ENCODE results near the gene BCAS3.
A peak's percentile ranks its signal among the peaks of the same experiment; 100 is the strongest.

Gene BCAS3

DNA sequence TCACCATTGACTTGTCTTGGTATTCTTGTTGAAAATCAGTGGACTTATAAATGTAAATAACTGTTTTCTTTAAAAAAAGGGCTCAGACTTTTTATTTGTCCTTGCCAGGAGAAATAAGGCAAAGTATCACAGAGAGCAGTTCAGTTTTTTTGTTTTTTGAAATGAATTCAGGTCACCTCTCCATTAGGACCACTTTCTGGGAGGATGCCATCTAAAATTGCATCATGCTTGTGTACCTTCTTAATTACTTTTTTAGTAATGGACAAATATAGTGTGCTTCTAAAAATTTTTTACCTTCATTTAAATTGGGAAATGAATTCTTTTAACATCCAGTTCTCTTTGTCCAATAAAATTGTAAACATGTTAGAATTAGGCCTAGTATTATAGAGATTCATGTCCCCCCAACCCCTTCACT lies 210.0 kb downstream of the BCAS3 start:
- no peaks in the 10 kb centered on the region for H3K4me1 Mint-ChIP-seq (ENCODE audit: low read depth)
- H3K36me3 Mint-ChIP-seq (ENCODE audit: low read depth) = no peaks in the 10 kb centered on the region
- H3K4me3 Mint-ChIP-seq = peak overlapping the region; percentile 63
- no peaks in the 10 kb centered on the region for H3K9me3 Mint-ChIP-seq
- no peaks in the 10 kb centered on the region for H3K27me3 Mint-ChIP-seq
- H3K27ac Mint-ChIP-seq = no peak overlapping the region

DNA sequence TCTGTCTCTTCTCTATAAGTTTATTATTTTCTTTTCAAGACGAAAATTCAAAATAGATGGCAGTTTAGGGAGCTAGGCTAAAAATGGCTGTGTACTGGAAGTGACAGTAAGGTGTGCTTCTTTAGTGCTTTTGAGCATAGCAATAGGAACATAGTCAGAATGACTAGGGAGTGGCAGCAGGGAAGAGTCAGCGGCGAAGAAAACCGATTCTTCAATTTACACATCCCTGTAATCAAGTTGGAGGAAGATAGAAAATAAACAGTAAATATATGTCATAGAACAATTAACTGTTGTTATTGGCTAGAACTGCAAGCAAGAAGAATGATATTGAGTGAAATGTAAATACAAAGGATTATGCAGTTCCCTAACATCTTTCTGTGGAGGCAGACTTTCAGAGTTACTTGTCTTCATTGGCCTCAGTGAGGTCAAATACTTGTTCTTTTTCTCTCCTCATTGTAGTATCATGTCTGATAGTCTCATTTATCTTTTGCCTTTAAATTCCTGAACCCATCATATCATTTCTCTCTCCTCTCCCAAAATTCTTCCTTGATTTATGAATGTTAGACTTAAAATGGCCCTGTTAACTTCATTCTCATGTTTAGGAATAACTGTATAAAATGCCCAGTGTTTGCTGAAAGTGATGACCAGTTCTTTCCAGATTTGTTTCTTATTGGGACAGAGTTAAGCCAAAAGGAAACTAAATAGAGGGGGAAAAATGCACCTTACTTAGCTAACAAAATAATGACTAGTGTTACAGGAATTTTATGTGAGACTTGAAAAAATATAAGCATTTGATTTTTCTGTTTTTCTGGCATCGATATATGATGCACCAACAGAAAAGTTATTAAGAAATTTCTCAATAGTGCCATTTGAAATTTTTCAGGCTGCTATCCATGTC lies 211.4 kb downstream of the BCAS3 start:
- Mint-ChIP-seq H3K27ac (no peak overlapping the region), H3K27me3 (no peaks in the 10 kb centered on the region), H3K4me3 (no peak overlapping the region), H3K9me3 (no peaks in the 10 kb centered on the region), H3K4me1 (ENCODE audit: low read depth) (no peaks in the 10 kb centered on the region), H3K36me3 (ENCODE audit: low read depth) (no peaks in the 10 kb centered on the region)

DNA sequence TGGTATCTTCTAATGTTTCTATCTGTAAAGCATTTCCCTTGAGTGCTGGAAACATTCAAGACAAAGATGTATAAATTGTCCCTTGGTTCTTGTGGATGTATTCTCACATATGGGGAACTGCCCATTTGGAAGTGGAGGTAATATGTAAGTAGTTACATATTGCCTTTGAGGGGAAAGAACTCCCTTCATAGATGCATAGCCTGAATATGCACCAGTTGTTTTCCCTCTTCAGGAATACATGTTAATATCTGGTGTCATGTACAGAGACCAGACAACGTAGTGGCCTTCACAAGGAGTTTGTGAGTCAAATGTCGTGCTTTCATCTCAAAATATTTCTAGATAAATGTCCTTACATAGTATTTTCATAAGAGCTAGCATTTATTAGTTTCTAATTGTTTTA lies 213.5 kb downstream of the BCAS3 start:
- no peak overlapping the region for H3K27ac Mint-ChIP-seq
- H3K4me1 Mint-ChIP-seq (ENCODE audit: low read depth) = no peaks in the 10 kb centered on the region
- H3K4me3 Mint-ChIP-seq = no peak overlapping the region
- no peaks in the 10 kb centered on the region for H3K27me3 Mint-ChIP-seq
- H3K9me3 Mint-ChIP-seq = peaks cover 10% of the 10 kb centered on the region
- peaks cover 4% of the 10 kb centered on the region for H3K36me3 Mint-ChIP-seq (ENCODE audit: low read depth)

DNA sequence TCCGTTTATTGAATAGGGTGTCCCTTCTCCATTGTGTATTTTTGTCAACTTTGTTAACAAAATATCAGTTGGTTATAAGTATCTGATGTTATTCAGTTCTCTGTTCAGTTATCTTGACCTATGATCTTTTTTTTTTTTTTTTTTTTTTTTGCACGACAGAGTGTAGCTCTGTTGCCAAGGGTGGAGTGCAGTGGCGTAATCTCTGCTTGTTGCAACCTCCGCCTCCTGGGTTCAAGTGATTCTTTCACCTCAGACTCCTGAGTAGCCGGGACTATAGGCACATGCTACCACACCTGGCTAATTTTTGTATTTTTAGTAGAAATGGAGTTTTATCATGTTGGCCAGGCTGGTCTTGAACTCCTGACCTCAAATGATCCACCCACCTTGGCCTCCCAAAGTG lies 215.8 kb downstream of the BCAS3 start:
- Mint-ChIP-seq H3K27ac (no peak overlapping the region), H3K36me3 (ENCODE audit: low read depth) (peaks cover 21% of the 10 kb centered on the region), H3K27me3 (no peaks in the 10 kb centered on the region)

DNA sequence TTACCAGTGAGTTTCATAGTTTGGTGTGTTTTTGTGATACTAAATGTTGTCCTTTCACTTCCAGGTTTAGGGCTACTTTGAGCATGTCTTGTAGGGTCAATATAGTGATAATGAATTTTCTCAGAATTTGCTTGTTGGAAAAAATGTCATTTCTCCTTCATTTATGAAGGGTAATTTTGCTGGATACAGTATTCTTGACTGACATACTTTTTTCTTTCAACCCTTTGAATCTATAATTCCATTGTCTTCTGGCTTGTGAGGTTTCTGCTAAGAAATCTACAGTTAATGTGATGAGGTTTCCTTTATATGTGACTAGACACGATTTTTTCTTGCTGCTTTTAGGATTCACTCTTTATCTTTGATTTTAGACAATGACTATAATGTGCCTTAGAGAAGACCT lies 219.3 kb downstream of the BCAS3 start:
- no peak overlapping the region for H3K27ac Mint-ChIP-seq
- peaks cover 21% of the 10 kb centered on the region for H3K36me3 Mint-ChIP-seq (ENCODE audit: low read depth)
- H3K27me3 Mint-ChIP-seq = no peaks in the 10 kb centered on the region
- no peaks in the 10 kb centered on the region for H3K4me1 Mint-ChIP-seq (ENCODE audit: low read depth)
- no peak overlapping the region for H3K4me3 Mint-ChIP-seq
- peaks cover 23% of the 10 kb centered on the region for H3K9me3 Mint-ChIP-seq

More for the DNA sequence above, 215.8 kb downstream of the BCAS3 start:
- H3K4me1 Mint-ChIP-seq (ENCODE audit: low read depth) = no peaks in the 10 kb centered on the region
- peaks cover 23% of the 10 kb centered on the region for H3K9me3 Mint-ChIP-seq
- H3K4me3 Mint-ChIP-seq = no peak overlapping the region

DNA sequence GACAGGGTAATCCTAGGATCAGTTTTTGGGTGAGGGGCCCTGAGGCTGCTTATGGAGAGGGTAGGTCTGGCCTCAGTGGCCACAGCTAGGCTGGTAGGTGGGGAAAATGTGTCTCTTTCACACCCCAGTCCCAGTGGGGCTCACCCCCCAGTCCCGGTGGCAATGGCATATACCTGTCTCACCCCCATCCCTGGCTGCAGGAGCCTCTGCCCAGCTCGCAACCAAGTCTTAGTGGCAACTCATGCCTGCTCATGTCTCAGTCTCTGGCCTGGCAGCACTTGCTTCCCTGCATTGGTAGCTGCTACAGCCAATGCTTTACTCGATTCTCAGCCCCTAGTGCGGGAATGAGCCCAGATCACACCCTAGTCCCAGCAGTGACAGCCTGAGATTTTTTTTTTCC lies 221.5 kb downstream of the BCAS3 start:
- Mint-ChIP-seq H3K4me3 (no peak overlapping the region), H3K27ac (no peak overlapping the region), H3K27me3 (no peaks in the 10 kb centered on the region), H3K4me1 (ENCODE audit: low read depth) (no peaks in the 10 kb centered on the region), H3K36me3 (ENCODE audit: low read depth) (peaks cover 24% of the 10 kb centered on the region), H3K9me3 (peaks cover 23% of the 10 kb centered on the region)

DNA sequence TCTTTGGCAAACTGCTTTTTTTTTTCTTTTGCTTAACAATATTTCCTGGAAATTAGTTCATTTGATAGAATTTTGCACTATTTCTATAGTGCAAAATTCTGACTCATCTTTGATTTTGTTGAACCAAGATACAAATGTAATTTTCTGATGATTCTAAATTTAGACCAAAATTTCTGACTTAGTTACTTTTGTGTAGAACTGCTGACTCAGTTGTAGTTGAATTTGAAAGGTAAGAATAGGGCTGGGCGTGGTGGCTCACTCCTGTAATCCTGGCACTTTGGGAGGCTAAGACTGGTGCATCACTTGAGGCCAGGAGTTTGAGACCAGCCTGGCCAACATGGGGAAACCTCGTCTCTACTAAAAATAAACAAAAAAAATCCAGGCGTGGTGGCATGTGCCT lies 223.0 kb downstream of the BCAS3 start:
- H3K27ac Mint-ChIP-seq = no peak overlapping the region
- peaks cover 24% of the 10 kb centered on the region for H3K36me3 Mint-ChIP-seq (ENCODE audit: low read depth)

DNA sequence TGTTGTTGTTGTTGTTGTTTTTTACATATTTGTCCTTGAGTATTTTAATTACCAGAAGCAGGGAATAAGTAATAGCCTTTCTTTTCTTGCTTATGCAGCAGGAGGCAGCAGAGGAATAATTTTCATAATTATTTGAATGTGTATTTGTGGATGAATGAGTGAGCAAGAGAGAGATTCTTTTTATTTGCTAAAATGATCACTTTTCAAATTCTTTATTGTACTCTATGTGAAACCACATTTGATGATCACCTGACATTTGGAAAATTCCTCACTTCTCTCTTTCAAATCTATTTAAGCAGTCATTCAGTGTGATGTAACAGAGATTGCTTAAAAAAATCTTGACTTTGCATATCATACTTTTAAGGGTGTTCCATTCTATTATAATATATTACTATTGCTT lies 223.6 kb downstream of the BCAS3 start:
- Mint-ChIP-seq H3K27me3 (no peaks in the 10 kb centered on the region), H3K4me1 (ENCODE audit: low read depth) (no peaks in the 10 kb centered on the region), H3K36me3 (ENCODE audit: low read depth) (peaks cover 24% of the 10 kb centered on the region), H3K27ac (no peak overlapping the region), H3K9me3 (peaks cover 13% of the 10 kb centered on the region), H3K4me3 (no peak overlapping the region)

More for the DNA sequence above, 223.0 kb downstream of the BCAS3 start:
- Mint-ChIP-seq H3K4me3 (no peak overlapping the region), H3K4me1 (ENCODE audit: low read depth) (no peaks in the 10 kb centered on the region), H3K27me3 (no peaks in the 10 kb centered on the region), H3K9me3 (peaks cover 14% of the 10 kb centered on the region)

DNA sequence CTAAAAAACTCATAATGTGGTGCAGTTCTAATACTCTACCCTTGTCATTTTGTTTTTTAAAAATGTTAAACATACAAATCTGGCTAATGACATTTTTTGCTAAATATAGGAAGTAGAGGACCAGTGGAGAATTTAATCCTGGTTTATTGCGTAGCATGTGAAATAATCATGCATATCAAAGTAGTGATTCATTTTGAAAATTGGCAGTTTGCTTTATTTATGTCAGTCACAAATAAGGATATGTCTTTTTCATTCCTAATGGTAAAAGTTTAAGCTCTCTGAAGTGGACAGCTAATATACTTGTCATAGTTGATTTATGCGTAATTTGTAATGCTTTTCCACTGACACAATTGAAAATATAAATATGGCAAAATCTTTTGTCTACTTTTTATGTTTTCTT lies 224.2 kb downstream of the BCAS3 start:
- no peak overlapping the region for H3K27ac Mint-ChIP-seq
- H3K4me3 Mint-ChIP-seq = no peak overlapping the region
- H3K9me3 Mint-ChIP-seq = peaks cover 10% of the 10 kb centered on the region
- H3K4me1 Mint-ChIP-seq (ENCODE audit: low read depth) = no peaks in the 10 kb centered on the region
- H3K27me3 Mint-ChIP-seq = no peaks in the 10 kb centered on the region
- H3K36me3 Mint-ChIP-seq (ENCODE audit: low read depth) = peaks cover 19% of the 10 kb centered on the region

DNA sequence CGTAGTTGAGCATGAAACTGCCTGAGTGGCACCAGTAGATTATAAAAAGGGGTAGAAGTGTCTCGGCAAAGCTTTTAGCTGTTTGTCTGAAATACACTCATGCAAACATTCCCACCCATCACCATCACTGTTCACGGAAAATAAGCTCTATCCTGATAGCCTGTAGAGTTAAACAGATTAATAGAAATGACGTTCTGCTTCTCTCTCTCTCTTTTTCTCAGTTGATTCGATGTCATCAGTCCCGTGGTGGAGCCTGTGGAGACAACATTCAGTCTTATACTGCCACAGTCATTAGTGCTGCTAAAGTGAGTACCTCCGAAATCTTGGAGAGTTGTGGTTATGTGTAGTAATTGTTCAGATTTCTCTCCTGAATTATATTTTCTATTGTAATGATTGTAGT lies 224.7 kb downstream of the BCAS3 start:
- peaks cover 5% of the 10 kb centered on the region for H3K9me3 Mint-ChIP-seq

DNA sequence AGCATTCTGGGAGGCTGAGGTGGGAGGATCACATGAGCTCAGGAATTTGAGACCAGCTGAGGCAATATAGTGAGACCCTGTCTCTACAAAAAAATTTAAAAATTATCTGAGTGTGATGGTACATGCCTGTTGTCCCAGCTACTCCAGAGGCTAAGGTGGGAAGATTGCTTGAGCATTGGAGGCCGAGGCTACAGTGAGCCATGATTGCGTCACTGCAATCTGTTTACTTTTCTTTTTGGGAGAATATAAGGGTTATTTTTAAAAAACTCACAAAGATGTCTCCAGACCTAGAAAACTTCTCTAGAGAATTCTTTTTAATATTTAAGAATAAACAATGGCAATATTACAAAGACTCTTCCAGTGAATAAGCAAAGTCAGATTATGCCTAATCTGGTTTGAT lies 226.9 kb downstream of the BCAS3 start:
- H3K4me1 Mint-ChIP-seq (ENCODE audit: low read depth) = no peaks in the 10 kb centered on the region
- H3K4me3 Mint-ChIP-seq = no peak overlapping the region
- H3K27ac Mint-ChIP-seq = no peak overlapping the region
- H3K27me3 Mint-ChIP-seq = no peaks in the 10 kb centered on the region
- H3K9me3 Mint-ChIP-seq = no peaks in the 10 kb centered on the region
- peaks cover 7% of the 10 kb centered on the region for H3K36me3 Mint-ChIP-seq (ENCODE audit: low read depth)

More for the DNA sequence above, 224.7 kb downstream of the BCAS3 start:
- no peak overlapping the region for H3K27ac Mint-ChIP-seq
- peaks cover 14% of the 10 kb centered on the region for H3K36me3 Mint-ChIP-seq (ENCODE audit: low read depth)
- H3K27me3 Mint-ChIP-seq = no peaks in the 10 kb centered on the region
- H3K4me1 Mint-ChIP-seq (ENCODE audit: low read depth) = no peaks in the 10 kb centered on the region
- H3K4me3 Mint-ChIP-seq = no peak overlapping the region

DNA sequence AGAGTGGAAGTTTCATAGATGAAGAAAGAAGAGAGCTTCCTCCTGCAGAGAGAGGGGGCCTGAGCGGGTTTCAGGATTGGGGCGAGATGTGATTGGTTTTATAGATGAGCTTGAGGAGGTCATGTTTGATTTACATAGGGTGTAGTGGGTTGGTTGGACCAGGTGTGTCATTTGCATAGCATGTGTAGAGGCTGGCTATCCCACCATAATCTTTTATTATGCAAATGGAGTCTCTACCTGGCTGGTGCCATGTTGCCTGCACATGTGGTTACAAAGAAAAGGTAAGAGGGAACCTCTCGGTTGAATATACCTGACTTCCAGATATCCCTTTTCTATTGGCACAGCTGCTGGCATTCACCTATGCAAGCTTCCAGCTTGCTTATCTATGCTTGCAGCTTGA lies 228.1 kb downstream of the BCAS3 start:
- no peak overlapping the region for H3K27ac Mint-ChIP-seq
- H3K4me1 Mint-ChIP-seq (ENCODE audit: low read depth) = no peaks in the 10 kb centered on the region
- H3K9me3 Mint-ChIP-seq = no peaks in the 10 kb centered on the region
- H3K4me3 Mint-ChIP-seq = no peak overlapping the region
- H3K36me3 Mint-ChIP-seq (ENCODE audit: low read depth) = peaks cover 12% of the 10 kb centered on the region
- no peaks in the 10 kb centered on the region for H3K27me3 Mint-ChIP-seq

DNA sequence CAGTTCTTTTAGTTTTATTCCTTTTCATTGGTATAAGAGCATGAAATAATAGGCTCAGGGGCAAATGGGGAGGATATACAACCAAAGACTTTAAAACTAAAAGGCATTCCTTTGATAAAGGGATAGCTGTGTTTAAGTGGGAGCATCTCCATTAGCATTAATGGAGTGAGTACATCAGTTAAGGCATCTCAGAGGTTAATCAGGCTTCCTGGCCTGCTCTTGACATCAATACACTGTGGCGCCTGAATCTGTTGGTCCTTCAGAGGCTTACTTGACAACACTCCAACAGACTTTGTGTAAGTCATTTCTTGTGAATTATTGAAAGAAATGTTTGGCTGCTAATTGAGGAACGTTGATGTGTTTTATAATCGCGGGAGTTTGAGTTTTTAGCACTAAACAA lies 230.7 kb downstream of the BCAS3 start:
- Mint-ChIP-seq H3K27me3 (no peaks in the 10 kb centered on the region), H3K4me3 (no peak overlapping the region), H3K9me3 (no peaks in the 10 kb centered on the region), H3K27ac (no peak overlapping the region), H3K4me1 (ENCODE audit: low read depth) (no peaks in the 10 kb centered on the region), H3K36me3 (ENCODE audit: low read depth) (peaks cover 13% of the 10 kb centered on the region)

DNA sequence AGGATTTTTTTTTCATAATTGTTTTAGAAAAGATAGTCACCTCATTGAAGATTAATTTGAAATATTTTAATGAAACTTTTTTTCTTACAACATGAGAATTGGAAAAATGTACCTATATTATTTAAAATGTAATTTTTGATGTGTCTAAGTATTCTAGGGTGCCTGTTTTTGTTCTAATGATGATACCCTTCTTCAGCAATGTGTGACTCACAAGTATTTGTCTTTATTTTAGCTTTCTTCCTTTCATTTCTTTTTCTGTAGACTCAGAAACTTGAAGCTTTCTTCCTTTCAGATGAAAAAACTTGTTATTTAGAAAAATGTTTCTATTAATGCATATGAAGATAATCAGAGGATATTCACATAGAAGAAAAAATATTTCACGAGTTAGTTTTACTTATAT lies 231.8 kb downstream of the BCAS3 start:
- Mint-ChIP-seq H3K4me3 (no peak overlapping the region), H3K9me3 (no peaks in the 10 kb centered on the region), H3K36me3 (ENCODE audit: low read depth) (peaks cover 24% of the 10 kb centered on the region), H3K27ac (no peak overlapping the region), H3K27me3 (no peaks in the 10 kb centered on the region), H3K4me1 (ENCODE audit: low read depth) (no peaks in the 10 kb centered on the region)

DNA sequence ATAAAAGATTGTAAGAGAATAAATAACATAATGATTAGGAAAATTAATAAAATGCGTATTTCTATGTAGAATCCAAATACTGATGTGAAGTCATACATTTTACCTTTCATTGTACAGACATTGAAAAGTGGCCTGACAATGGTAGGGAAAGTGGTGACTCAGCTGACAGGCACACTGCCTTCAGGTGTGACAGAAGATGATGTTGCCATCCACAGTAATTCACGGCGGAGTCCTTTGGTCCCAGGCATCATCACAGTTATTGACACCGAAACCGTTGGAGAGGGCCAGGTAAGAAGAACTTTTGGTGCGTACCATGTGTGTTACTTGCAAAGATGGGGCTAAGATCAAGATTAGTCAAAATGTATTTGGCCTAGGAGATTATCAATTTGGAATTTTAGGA lies 232.8 kb downstream of the BCAS3 start:
- Mint-ChIP-seq H3K4me1 (ENCODE audit: low read depth) (no peaks in the 10 kb centered on the region), H3K36me3 (ENCODE audit: low read depth) (peaks cover 27% of the 10 kb centered on the region), H3K27me3 (no peaks in the 10 kb centered on the region)

DNA sequence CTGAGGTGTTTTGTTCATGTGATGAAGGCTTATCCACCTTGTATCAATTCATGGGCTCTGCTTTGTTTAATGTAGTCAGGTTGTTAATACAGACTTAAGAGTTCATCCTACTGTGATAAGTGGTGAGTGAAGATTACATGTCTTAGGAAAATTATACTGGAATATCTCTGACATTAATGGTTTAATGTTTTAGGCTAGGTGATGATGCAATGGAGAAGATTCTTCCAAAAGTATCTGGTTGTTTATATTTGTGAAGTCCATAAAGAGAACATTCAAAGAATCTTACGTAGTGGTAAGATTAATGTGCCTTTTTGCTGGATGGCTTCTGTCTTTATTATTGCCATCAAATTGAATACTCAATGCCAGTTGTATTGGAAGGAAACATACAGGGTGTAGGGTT lies 236.4 kb downstream of the BCAS3 start:
- no peaks in the 10 kb centered on the region for H3K4me1 Mint-ChIP-seq (ENCODE audit: low read depth)
- H3K4me3 Mint-ChIP-seq = no peak overlapping the region
- H3K27me3 Mint-ChIP-seq = no peaks in the 10 kb centered on the region
- peaks cover 32% of the 10 kb centered on the region for H3K36me3 Mint-ChIP-seq (ENCODE audit: low read depth)
- no peak overlapping the region for H3K27ac Mint-ChIP-seq
- H3K9me3 Mint-ChIP-seq = peaks cover 8% of the 10 kb centered on the region

More for the DNA sequence above, 232.8 kb downstream of the BCAS3 start:
- Mint-ChIP-seq H3K4me3 (no peak overlapping the region), H3K27ac (no peak overlapping the region), H3K9me3 (no peaks in the 10 kb centered on the region)
